Neural cell (in vitro differentiated cells): ENCODE results near the gene BICRA. TPM values are rescaled to one million over a fixed set of nuclear protein-coding genes. Genes with fewer than 3 reads are reported as not detected.

Experiments
- H2AFZ ChIP-seq: fragments of 200-600, 300-800 bp; sonication (generic), shearing (Covaris generic); 2 replicates; pipeline ENCODE4 v1.6.0; 2014; ENCODE audit warnings: low read depth, mild to moderate bottlenecking, antibody characterized with exemption, low read length, moderate library complexity
- H3F3A ChIP-seq: fragments of 200-600 bp; shearing (Covaris generic); 2 replicates; pipeline ENCODE4 v1.6.1; 2016; ENCODE audit warnings: mild to moderate bottlenecking, moderate library complexity, mixed read lengths, antibody characterized with exemption, low read length; ENCODE audit not compliant: insufficient read depth, poor library complexity, severe bottlenecking
- H3K27ac ChIP-seq: fragments of 200-600, 300-800 bp; sonication (generic), shearing (Covaris generic); 2 replicates; pipeline ENCODE4 v1.5.1; 2014; ENCODE audit warnings: mild to moderate bottlenecking, low read length, moderate library complexity
- H3K27me3 ChIP-seq: fragments of 300-800, 200-600 bp; sonication (generic), shearing (Covaris generic); 2 replicates; pipeline ENCODE4 v1.6.0; 2014; ENCODE audit warnings: mild to moderate bottlenecking, low read depth, low read length, moderate library complexity; ENCODE audit not compliant: insufficient read depth
- H3K36me3 ChIP-seq: fragments of 300-800, 200-600 bp; sonication (generic), shearing (Covaris generic); 2 replicates; pipeline ENCODE4 v1.5.1; 2014; ENCODE audit warnings: mild to moderate bottlenecking, antibody characterized with exemption, low read length, moderate library complexity; ENCODE audit not compliant: insufficient read depth
- H3K4me2 ChIP-seq: fragments of 300-800, 200-600 bp; sonication (generic), shearing (Covaris generic); 2 replicates; pipeline ENCODE4 v1.6.0; 2014; ENCODE audit warnings: mild to moderate bottlenecking, low read length
- H3K4me3 ChIP-seq: fragments of 300-800, 200-600 bp; sonication (generic), shearing (Covaris generic); 2 replicates; pipeline ENCODE4 v1.5.1; 2014; ENCODE audit warnings: mild to moderate bottlenecking, low read length, moderate library complexity
- H3K79me2 ChIP-seq: fragments of 200-600 bp; shearing (Covaris generic); replicated peaks from 2 replicates; pipeline ENCODE4 v1.6.0; 2014; ENCODE audit warnings: mild to moderate bottlenecking, low read length, moderate library complexity; ENCODE audit not compliant: insufficient read depth
- H3K9ac ChIP-seq: fragments of 300-800, 200-600 bp; sonication (generic), shearing (Covaris generic); 2 replicates; pipeline ENCODE4 v1.6.1; 2016; ENCODE audit warnings: mild to moderate bottlenecking, low read length, mixed read lengths
- H3K9me2 ChIP-seq: fragments of 200-600 bp; shearing (Covaris generic); 2 replicates; pipeline ENCODE4 v1.6.1; 2016; ENCODE audit warnings: mild to moderate bottlenecking, low read length, mixed read lengths; ENCODE audit not compliant: insufficient read depth
- H3K9me3 ChIP-seq: fragments of 200-600, 300-800 bp; sonication (generic), shearing (Covaris generic); 2 replicates; pipeline ENCODE4 v1.6.1; 2016; ENCODE audit warnings: mild to moderate bottlenecking, mixed run types, low read length, moderate library complexity, mixed read lengths
- H4K20me1 ChIP-seq: fragments of 200-600 bp; shearing (Covaris generic); 2 replicates; pipeline ENCODE4 v1.6.1; 2016; ENCODE audit warnings: mild to moderate bottlenecking, mixed run types; ENCODE audit not compliant: insufficient read depth
- EP300 ChIP-seq: fragments of 450-650 bp; conservative IDR thresholded peaks from 2 replicates; pipeline ENCODE4 v1.6.1; 2014; ENCODE audit warnings: antibody characterized with exemption, mild to moderate bottlenecking, moderate library complexity; ENCODE audit not compliant: poor library complexity, severe bottlenecking
- EZH2 ChIP-seq: fragments of 200-600, 300-800 bp; shearing (Covaris generic), sonication (generic); IDR thresholded peaks from 2 replicates; pipeline ENCODE4 v1.6.1; 2014; ENCODE audit warnings: antibody characterized with exemption, low read length, borderline replicate concordance, mild to moderate bottlenecking; ENCODE audit not compliant: insufficient read depth, poor library complexity, severe bottlenecking
- MXI1 ChIP-seq: fragments of 450-650 bp; conservative IDR thresholded peaks from 2 replicates; pipeline ENCODE4 v1.6.1; 2014; ENCODE audit warnings: antibody characterized with exemption, mild to moderate bottlenecking; ENCODE audit not compliant: poor library complexity, severe bottlenecking
- POLR2AphosphoS5 ChIP-seq: IDR thresholded peaks from 2 replicates; pipeline ENCODE4 v1.6.1; 2012
- RAD21 ChIP-seq: fragments of 450-650 bp; conservative IDR thresholded peaks from 2 replicates; pipeline ENCODE4 v1.6.1; 2014; ENCODE audit warnings: antibody characterized with exemption, mild to moderate bottlenecking, moderate library complexity
- REST ChIP-seq: IDR thresholded peaks from 2 replicates; pipeline ENCODE4 v1.6.1; 2012; ENCODE audit warnings: borderline replicate concordance
- SMC3 ChIP-seq: fragments of 450-650 bp; conservative IDR thresholded peaks from 2 replicates; pipeline ENCODE4 v1.6.1; 2014; ENCODE audit warnings: antibody characterized with exemption, mild to moderate bottlenecking, moderate library complexity; ENCODE audit not compliant: poor library complexity
- TAF1 ChIP-seq: IDR thresholded peaks from 2 replicates; pipeline ENCODE4 v1.6.1; 2012; ENCODE audit warnings: low read depth
- polyA plus RNA-seq: library from polyadenylated mRNA; depleted of rRNA; stranded (reverse); fragments of >200 nt; gene quantifications from 2 replicates; pipeline ENCODE4 v1.2.3, GENCODE V29; 2014
- TF ChIP-seq, protein P1 (sequence below): fragments of 450-650 bp; IDR thresholded peaks from 2 replicates; pipeline ENCODE4 v1.5.1; 2014; ENCODE audit warnings: antibody characterized with exemption, mild to moderate bottlenecking, moderate library complexity; ENCODE audit not compliant: poor library complexity, severe bottlenecking

Gene BICRA
- polyA plus RNA-seq, 1 donor from 2014 or later = 0.11 TPM

DNA sequence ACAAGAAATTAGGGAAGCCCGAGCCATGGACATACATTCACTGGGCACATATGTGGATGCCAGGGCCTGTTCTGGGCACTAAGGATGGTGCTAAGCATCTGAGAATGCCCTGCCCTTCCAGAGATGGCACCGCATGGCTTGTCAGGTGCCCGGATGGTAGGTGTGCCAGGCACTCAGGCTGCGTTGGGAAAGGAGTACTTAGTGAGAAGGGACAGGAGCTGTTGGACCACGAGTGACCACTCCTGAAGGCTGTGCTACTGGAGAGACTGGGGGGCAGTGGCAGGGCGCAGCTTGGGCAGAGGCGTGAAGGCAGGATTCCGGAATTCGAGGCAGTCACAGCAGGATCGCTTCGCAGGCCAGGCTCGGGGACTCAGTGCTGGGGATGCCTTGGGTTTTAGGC is 66.3 kb downstream of the BICRA start:
- no peaks in the 10 kb centered on the region for H3K36me3 ChIP-seq
- no peaks in the 10 kb centered on the region for H4K20me1 ChIP-seq

GRCh38 chr19:47675859-47676258 is 66.9 kb downstream of the BICRA start:
- TF ChIP-seq EP300 (no peak), TAF1 (no peak)
- TF ChIP-seq, protein P1, sequence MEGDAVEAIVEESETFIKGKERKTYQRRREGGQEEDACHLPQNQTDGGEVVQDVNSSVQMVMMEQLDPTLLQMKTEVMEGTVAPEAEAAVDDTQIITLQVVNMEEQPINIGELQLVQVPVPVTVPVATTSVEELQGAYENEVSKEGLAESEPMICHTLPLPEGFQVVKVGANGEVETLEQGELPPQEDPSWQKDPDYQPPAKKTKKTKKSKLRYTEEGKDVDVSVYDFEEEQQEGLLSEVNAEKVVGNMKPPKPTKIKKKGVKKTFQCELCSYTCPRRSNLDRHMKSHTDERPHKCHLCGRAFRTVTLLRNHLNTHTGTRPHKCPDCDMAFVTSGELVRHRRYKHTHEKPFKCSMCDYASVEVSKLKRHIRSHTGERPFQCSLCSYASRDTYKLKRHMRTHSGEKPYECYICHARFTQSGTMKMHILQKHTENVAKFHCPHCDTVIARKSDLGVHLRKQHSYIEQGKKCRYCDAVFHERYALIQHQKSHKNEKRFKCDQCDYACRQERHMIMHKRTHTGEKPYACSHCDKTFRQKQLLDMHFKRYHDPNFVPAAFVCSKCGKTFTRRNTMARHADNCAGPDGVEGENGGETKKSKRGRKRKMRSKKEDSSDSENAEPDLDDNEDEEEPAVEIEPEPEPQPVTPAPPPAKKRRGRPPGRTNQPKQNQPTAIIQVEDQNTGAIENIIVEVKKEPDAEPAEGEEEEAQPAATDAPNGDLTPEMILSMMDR = no peak
- no peak overlapping the region for H3K9ac ChIP-seq
- no peaks in the 10 kb centered on the region for H4K20me1 ChIP-seq
- no peaks in the 10 kb centered on the region for H3K9me2 ChIP-seq
- no peak overlapping the region for H3K27ac ChIP-seq
- no peak overlapping the region for H3K4me2 ChIP-seq
- H3K79me2 ChIP-seq = peaks cover 3% of the 10 kb centered on the region
- no peak overlapping the region for H2AFZ ChIP-seq
- no peak overlapping the region for H3K4me3 ChIP-seq
- H3K27me3 ChIP-seq = no peaks in the 10 kb centered on the region
- no peaks in the 10 kb centered on the region for H3K9me3 ChIP-seq
- H3K36me3 ChIP-seq = no peaks in the 10 kb centered on the region
- no peaks in the 10 kb centered on the region for H3F3A ChIP-seq

More for the DNA sequence above, 66.3 kb downstream of the BICRA start:
- peaks cover 4% of the 10 kb centered on the region for H3K79me2 ChIP-seq
- no peak overlapping the region for H3K9ac ChIP-seq
- H2AFZ ChIP-seq = no peak overlapping the region
- H3K27ac ChIP-seq = no peak overlapping the region
- H3K9me3 ChIP-seq = no peaks in the 10 kb centered on the region
- no peak overlapping the region for H3K4me2 ChIP-seq
- TF ChIP-seq TAF1 = no peak
- no peak for TF ChIP-seq EZH2
- no peak for TF ChIP-seq RAD21
- no peak for TF ChIP-seq MXI1
- TF ChIP-seq POLR2AphosphoS5 = no peak
- TF ChIP-seq EP300 = no peak
- TF ChIP-seq REST = no peak
- TF ChIP-seq SMC3 = no peak
- TF ChIP-seq, protein P1 = no peak
- no peaks in the 10 kb centered on the region for H3F3A ChIP-seq
- no peak overlapping the region for H3K4me3 ChIP-seq
- no peaks in the 10 kb centered on the region for H3K9me2 ChIP-seq
- no peaks in the 10 kb centered on the region for H3K27me3 ChIP-seq
